GM19238 (cell line): ENCODE data around the gene REC114.
"Not testable (repeated sequence)": the region's sequence is repeated elsewhere in the genome, so short reads cannot be mapped to it uniquely, and the experiment has no call there.

Experiments
- DNase-seq: peaks from one replicate; pipeline ENCODE4 v3.0.0; 2011; ENCODE audit warnings: low spot score; ENCODE audit not compliant: insufficient read length

Gene REC114

GRCh38 chr15:73442968-73443367 is at the start of gene REC114:
Gene REC114, plus strand, starts transcription at chr15:73443164. Its CDS starts 22 bp downstream, at chr15:73443186.
- DNase-seq: no peak

- DNase-seq: no peak
Measured at GRCh38 chr15:73393336-73393735, 49.6 kb upstream of the REC114 start.

- no peak for DNase-seq
Measured at GRCh38 chr15:73394782-73395181, 48.2 kb upstream of the REC114 start.

GRCh38 chr15:73395671-73396070 is 47.3 kb upstream of the REC114 start:
- DNase-seq: no peak

- DNase-seq: no peak
Measured at GRCh38 chr15:73397461-73397860, 45.5 kb upstream of the REC114 start.

GRCh38 chr15:73398861-73399260 is 44.1 kb upstream of the REC114 start:
- DNase-seq: no peak

- DNase-seq: not testable (repeated sequence)
Measured at GRCh38 chr15:73400222-73400621, 42.7 kb upstream of the REC114 start.

GRCh38 chr15:73403171-73403570 is 39.8 kb upstream of the REC114 start:
- DNase-seq: no peak

GRCh38 chr15:73414876-73415275 is 28.1 kb upstream of the REC114 start:
- DNase-seq: no peak

GRCh38 chr15:73424506-73424905 is 18.5 kb upstream of the REC114 start:
- DNase-seq: no peak

GRCh38 chr15:73425510-73425909 is 17.5 kb upstream of the REC114 start:
- no peak for DNase-seq

GRCh38 chr15:73426323-73426994 is 16.5 kb upstream of the REC114 start:
- no peak for DNase-seq

GRCh38 chr15:73431329-73431728 is 11.6 kb upstream of the REC114 start:
- not testable (repeated sequence) for DNase-seq

GRCh38 chr15:73433873-73434272 is 9.1 kb upstream of the REC114 start:
- DNase-seq: no peak

- no peak for DNase-seq
Measured at GRCh38 chr15:73436613-73437012, 6.4 kb upstream of the REC114 start.

GRCh38 chr15:73437543-73438109 is 5.3 kb upstream of the REC114 start:
- no peak for DNase-seq

GRCh38 chr15:73438651-73439050 is 4.3 kb upstream of the REC114 start:
- no peak for DNase-seq

- DNase-seq: no peak
Measured at GRCh38 chr15:73440571-73440970, 2.4 kb upstream of the REC114 start.

- DNase-seq: no peak
Measured at GRCh38 chr15:73442421-73442820, 543 bp upstream of the REC114 start.

GRCh38 chr15:73447471-73447870 is 4.5 kb downstream of the REC114 start:
- not testable (repeated sequence) for DNase-seq

- DNase-seq: not testable (repeated sequence)
Measured at GRCh38 chr15:73448158-73448758, 5.3 kb downstream of the REC114 start.

GRCh38 chr15:73449980-73450379 is 7.0 kb downstream of the REC114 start:
- not testable (repeated sequence) for DNase-seq

GRCh38 chr15:73454096-73454495 is 11.1 kb downstream of the REC114 start:
- DNase-seq: no peak
